GM12878 (cell line): Measurements from ENCODE around the gene VPS52. TPM values are rescaled to one million over a fixed set of nuclear protein-coding genes. Genes with fewer than 3 reads are reported as not detected.

Source experiments
- BHLHE40 ChIP-seq, 2 experiments: fragments of 450-650 bp in 1 of 2; IDR thresholded peaks; 2 replicates each; pipeline ENCODE4 v1.6.1; 2011 to 2017; ENCODE audit warnings: low read depth in 2 of 2, borderline replicate concordance in 1 of 2, improper control_type of control experiment in 1 of 2, low read length in 1 of 2, mild to moderate bottlenecking in 1 of 2
- CHD2 ChIP-seq: IDR thresholded peaks from 2 replicates; pipeline ENCODE4 v1.6.1; 2011; ENCODE audit warnings: low read depth, low read length, improper control_type of control experiment, borderline replicate concordance
- EGR1 ChIP-seq, 2 experiments: IDR thresholded peaks; 1 replicate in 1 of 2; 2 replicates in 1 of 2; pipeline ENCODE4 v1.6.1; 2011 to 2012; ENCODE audit warnings: low read depth in 2 of 2, low read length in 2 of 2, borderline replicate concordance in 1 of 2, mild to moderate bottlenecking in 1 of 2, moderate library complexity in 1 of 2
- GATAD2B ChIP-seq: fragments of 450-650 bp; conservative IDR thresholded peaks from 2 replicates; pipeline ENCODE4 v1.6.1; 2017; ENCODE audit warnings: low read depth, mild to moderate bottlenecking, moderate library complexity
- IKZF2 ChIP-seq, 2 experiments: fragments of 450-650 bp; IDR thresholded peaks; 2 replicates each; pipeline ENCODE4 v1.6.1; 2017; ENCODE audit warnings: mild to moderate bottlenecking in 2 of 2, moderate library complexity in 2 of 2
- KAT2A ChIP-seq: conservative IDR thresholded peaks from 2 replicates; pipeline ENCODE4 v1.6.1; 2011; ENCODE audit warnings: low read depth, low read length; ENCODE audit not compliant: control insufficient read depth
- LARP7 ChIP-seq: fragments of 450-650 bp; IDR thresholded peaks from 2 replicates; pipeline ENCODE4 v1.6.1; 2017; ENCODE audit warnings: mild to moderate bottlenecking
- PAX5 ChIP-seq: IDR thresholded peaks from 2 replicates; pipeline ENCODE4 v1.6.1; 2011; ENCODE audit warnings: low read depth, low read length, borderline replicate concordance
- POLR2AphosphoS2 ChIP-seq: IDR thresholded peaks from 2 replicates; pipeline ENCODE4 v1.6.1; 2011; ENCODE audit warnings: low read depth, mild to moderate bottlenecking, low read length, improper control_type of control experiment, moderate library complexity
- RB1 ChIP-seq: fragments of 450-650 bp; formaldehyde crosslinking; IDR thresholded peaks from 2 replicates; pipeline ENCODE4 v1.6.1; 2017; ENCODE audit warnings: mild to moderate bottlenecking, borderline replicate concordance
- SIN3A ChIP-seq: IDR thresholded peaks from 2 replicates; pipeline ENCODE4 v1.6.1; 2012; ENCODE audit warnings: low read depth, low read length, improper control_type of control experiment
- polyA plus RNA-seq, 11 experiments: library from polyadenylated mRNA; depleted of rRNA in 4 of 11; unstranded in 6 of 11; stranded (reverse) in 5 of 11; fragments of >200 nt; fragmentation: Nextera tagmentation in 4 of 11; fragmentation: Illumina TruSeq in 1 of 11; extraction: Ambion mirVana in 4 of 11; extraction: Trizol in 1 of 11; gene quantifications; 1 replicate in 1 of 11; 2 replicates in 10 of 11; pipeline versions ENCODE4 v1.2.1 to v1.2.3, GENCODE V29; 2011 to 2016; ENCODE audit warnings: inconsistent platforms in 2 of 11, missing spikeins in 2 of 11, low read depth in 1 of 11
- total RNA-seq, 4 experiments: library from RNA; depleted of rRNA in 3 of 4; stranded (reverse); fragments of >200 nt in 3 of 4; fragmentation: Illumina TruSeq in 1 of 4; extraction: Trizol in 1 of 4; gene quantifications; 2 replicates each; pipeline versions ENCODE4 v1.2.1 to v1.2.3, GENCODE V29; 2013 to 2021
- TF ChIP-seq, protein P1 (sequence below): fragments of 450-650 bp; IDR thresholded peaks from 2 replicates; pipeline ENCODE4 v1.6.1; 2017; ENCODE audit warnings: mild to moderate bottlenecking, moderate library complexity
- TF ChIP-seq, protein P2 (sequence below): fragments of 450-650 bp; formaldehyde crosslinking; IDR thresholded peaks from 2 replicates; pipeline ENCODE4 v1.5.0; 2022; ENCODE audit warnings: mild to moderate bottlenecking, missing genetic modification characterization
- TF ChIP-seq, protein P3 (sequence below): IDR thresholded peaks from 2 replicates; pipeline ENCODE4 v1.6.1; 2012; ENCODE audit warnings: low read depth, low read length, improper control_type of control experiment
- TF ChIP-seq, protein P4 (sequence below): IDR thresholded peaks from 2 replicates; pipeline ENCODE4 v1.6.1; 2011; ENCODE audit warnings: borderline replicate concordance, low read depth, mild to moderate bottlenecking, moderate library complexity, low read length; ENCODE audit not compliant: insufficient read depth, poor library complexity, severe bottlenecking
- TF ChIP-seq, protein P5 (sequence below), 3 experiments: IDR thresholded peaks in 2 of 3; conservative IDR thresholded peaks in 1 of 3; 2 replicates each; pipeline ENCODE4 v1.5.1; 2011; ENCODE audit warnings: low read depth in 3 of 3, low read length in 3 of 3, mild to moderate bottlenecking in 3 of 3, control low read depth in 2 of 3, moderate library complexity in 2 of 3, inconsistent platforms in 1 of 3, mixed read lengths in 1 of 3; ENCODE audit not compliant: control insufficient read depth in 2 of 3, insufficient read depth in 1 of 3; ENCODE audit errors: extremely low read depth in 1 of 3

Gene VPS52
- total and polyA plus RNA-seq, 10 of the 15 experiments (the other 5 are each of a cell fraction or from before 2014, with no cell fraction given): 11.3 to 52.7 (median 36.7) TPM

DNA sequence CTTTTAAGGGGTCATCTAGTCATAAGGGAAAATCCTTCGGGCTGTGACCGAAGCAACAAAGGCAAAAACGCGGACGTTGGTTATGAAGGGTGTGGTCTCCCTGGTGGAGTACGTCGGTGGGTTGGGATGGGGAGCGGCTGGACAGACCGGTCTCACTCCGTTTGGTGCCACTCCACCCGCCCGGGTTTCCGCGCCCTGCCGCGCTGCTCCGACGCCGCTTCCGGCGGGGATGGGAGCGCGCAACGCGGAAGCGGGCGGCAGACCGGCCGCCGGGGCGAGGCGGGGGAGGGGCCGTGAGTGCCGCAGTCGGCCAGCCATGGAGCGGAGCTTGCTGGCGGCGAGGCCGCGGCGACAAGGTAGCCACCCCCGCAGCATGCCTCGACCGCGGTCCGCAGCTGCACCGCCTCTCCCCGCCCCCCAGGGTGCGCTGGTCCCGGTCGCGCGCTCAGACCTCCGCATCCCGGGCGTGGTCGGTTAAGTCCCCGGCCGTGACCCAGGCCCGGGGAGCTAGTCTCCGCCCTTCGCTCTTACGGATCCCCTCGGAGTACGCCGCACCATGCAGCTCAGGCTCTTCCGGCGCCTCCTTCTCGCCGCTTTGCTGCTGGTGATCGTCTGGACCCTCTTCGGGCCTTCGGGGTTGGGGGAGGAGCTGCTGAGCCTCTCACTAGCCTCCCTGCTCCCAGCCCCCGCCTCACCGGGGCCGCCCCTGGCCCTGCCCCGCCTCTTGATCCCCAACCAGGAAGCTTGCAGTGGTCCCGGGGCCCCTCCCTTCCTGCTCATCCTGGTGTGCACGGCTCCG lies 5.4 kb upstream of the VPS52 start, which contains the start of gene B3GALT4 (continued):
- TF ChIP-seq, protein P1, sequence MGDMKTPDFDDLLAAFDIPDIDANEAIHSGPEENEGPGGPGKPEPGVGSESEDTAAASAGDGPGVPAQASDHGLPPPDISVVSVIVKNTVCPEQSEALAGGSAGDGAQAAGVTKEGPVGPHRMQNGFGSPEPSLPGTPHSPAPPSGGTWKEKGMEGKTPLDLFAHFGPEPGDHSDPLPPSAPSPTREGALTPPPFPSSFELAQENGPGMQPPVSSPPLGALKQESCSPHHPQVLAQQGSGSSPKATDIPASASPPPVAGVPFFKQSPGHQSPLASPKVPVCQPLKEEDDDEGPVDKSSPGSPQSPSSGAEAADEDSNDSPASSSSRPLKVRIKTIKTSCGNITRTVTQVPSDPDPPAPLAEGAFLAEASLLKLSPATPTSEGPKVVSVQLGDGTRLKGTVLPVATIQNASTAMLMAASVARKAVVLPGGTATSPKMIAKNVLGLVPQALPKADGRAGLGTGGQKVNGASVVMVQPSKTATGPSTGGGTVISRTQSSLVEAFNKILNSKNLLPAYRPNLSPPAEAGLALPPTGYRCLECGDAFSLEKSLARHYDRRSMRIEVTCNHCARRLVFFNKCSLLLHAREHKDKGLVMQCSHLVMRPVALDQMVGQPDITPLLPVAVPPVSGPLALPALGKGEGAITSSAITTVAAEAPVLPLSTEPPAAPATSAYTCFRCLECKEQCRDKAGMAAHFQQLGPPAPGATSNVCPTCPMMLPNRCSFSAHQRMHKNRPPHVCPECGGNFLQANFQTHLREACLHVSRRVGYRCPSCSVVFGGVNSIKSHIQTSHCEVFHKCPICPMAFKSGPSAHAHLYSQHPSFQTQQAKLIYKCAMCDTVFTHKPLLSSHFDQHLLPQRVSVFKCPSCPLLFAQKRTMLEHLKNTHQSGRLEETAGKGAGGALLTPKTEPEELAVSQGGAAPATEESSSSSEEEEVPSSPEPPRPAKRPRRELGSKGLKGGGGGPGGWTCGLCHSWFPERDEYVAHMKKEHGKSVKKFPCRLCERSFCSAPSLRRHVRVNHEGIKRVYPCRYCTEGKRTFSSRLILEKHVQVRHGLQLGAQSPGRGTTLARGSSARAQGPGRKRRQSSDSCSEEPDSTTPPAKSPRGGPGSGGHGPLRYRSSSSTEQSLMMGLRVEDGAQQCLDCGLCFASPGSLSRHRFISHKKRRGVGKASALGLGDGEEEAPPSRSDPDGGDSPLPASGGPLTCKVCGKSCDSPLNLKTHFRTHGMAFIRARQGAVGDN: peak; percentile 79
- TF ChIP-seq GATAD2B: peak; percentile 99
- peak; percentile 89; the same call in 1 of the 2 replicates for TF ChIP-seq PAX5
- peak; percentile 84 for TF ChIP-seq CHD2
- peak; percentile 91 for TF ChIP-seq POLR2AphosphoS2
- TF ChIP-seq, protein P2, sequence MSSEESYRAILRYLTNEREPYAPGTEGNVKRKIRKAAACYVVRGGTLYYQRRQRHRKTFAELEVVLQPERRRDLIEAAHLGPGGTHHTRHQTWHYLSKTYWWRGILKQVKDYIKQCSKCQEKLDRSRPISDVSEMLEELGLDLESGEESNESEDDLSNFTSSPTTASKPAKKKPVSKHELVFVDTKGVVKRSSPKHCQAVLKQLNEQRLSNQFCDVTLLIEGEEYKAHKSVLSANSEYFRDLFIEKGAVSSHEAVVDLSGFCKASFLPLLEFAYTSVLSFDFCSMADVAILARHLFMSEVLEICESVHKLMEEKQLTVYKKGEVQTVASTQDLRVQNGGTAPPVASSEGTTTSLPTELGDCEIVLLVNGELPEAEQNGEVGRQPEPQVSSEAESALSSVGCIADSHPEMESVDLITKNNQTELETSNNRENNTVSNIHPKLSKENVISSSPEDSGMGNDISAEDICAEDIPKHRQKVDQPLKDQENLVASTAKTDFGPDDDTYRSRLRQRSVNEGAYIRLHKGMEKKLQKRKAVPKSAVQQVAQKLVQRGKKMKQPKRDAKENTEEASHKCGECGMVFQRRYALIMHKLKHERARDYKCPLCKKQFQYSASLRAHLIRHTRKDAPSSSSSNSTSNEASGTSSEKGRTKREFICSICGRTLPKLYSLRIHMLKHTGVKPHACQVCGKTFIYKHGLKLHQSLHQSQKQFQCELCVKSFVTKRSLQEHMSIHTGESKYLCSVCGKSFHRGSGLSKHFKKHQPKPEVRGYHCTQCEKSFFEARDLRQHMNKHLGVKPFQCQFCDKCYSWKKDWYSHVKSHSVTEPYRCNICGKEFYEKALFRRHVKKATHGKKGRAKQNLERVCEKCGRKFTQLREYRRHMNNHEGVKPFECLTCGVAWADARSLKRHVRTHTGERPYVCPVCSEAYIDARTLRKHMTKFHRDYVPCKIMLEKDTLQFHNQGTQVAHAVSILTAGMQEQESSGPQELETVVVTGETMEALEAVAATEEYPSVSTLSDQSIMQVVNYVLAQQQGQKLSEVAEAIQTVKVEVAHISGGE: peak; percentile 4; the same call in 1 of the 2 replicates
- peak in 1 of 2 experiments; percentile 83; a peak in 2 of 3 replicates for TF ChIP-seq EGR1 (IDR thresholded peaks at IDR 0.05; ENCODE audit: borderline replicate concordance in 1 of 2, low read depth in 2 of 2, low read length in 2 of 2)
- peak; percentile 76; the same call in 1 of the 2 replicates for TF ChIP-seq RB1
- TF ChIP-seq KAT2A: no peak
- TF ChIP-seq, protein P3, sequence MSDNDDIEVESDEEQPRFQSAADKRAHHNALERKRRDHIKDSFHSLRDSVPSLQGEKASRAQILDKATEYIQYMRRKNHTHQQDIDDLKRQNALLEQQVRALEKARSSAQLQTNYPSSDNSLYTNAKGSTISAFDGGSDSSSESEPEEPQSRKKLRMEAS: peak; percentile 76
- peak; percentile 10 to 82; a peak in 2 of 4 replicates for TF ChIP-seq BHLHE40 (IDR thresholded peaks at IDR 0.05; ENCODE audit: borderline replicate concordance in 1 of 2, low read depth in 2 of 2, low read length in 1 of 2)
- TF ChIP-seq IKZF2 (IDR thresholded peaks at IDR 0.05): peak; percentile 13 to 28; a peak in 1 of 4 replicates
- TF ChIP-seq, protein P4, sequence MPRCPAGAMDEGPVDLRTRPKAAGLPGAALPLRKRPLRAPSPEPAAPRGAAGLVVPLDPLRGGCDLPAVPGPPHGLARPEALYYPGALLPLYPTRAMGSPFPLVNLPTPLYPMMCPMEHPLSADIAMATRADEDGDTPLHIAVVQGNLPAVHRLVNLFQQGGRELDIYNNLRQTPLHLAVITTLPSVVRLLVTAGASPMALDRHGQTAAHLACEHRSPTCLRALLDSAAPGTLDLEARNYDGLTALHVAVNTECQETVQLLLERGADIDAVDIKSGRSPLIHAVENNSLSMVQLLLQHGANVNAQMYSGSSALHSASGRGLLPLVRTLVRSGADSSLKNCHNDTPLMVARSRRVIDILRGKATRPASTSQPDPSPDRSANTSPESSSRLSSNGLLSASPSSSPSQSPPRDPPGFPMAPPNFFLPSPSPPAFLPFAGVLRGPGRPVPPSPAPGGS: peak; percentile 98
- TF ChIP-seq, protein P5, sequence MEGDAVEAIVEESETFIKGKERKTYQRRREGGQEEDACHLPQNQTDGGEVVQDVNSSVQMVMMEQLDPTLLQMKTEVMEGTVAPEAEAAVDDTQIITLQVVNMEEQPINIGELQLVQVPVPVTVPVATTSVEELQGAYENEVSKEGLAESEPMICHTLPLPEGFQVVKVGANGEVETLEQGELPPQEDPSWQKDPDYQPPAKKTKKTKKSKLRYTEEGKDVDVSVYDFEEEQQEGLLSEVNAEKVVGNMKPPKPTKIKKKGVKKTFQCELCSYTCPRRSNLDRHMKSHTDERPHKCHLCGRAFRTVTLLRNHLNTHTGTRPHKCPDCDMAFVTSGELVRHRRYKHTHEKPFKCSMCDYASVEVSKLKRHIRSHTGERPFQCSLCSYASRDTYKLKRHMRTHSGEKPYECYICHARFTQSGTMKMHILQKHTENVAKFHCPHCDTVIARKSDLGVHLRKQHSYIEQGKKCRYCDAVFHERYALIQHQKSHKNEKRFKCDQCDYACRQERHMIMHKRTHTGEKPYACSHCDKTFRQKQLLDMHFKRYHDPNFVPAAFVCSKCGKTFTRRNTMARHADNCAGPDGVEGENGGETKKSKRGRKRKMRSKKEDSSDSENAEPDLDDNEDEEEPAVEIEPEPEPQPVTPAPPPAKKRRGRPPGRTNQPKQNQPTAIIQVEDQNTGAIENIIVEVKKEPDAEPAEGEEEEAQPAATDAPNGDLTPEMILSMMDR (IDR thresholded peaks at IDR 0.05 in 2 of 3, conservative IDR thresholded peaks at IDR 0.05 in 1 of 3; ENCODE audit: control insufficient read depth in 2 of 3, extremely low read depth in 1 of 3, insufficient read depth in 1 of 3, low read depth in 3 of 3, low read length in 3 of 3): peak; percentile 34 to 60 (median 47); a peak in 4 of 6 replicates
- TF ChIP-seq LARP7: peak; percentile 99
- TF ChIP-seq SIN3A: 0 out of 2 replicates have a peak, but pooled peaks have one; percentile 52
